Measurements from ENCODE around the gene WDR17.

- TF ChIP-seq CTCF (IDR thresholded peaks at IDR 0.05; ENCODE audit: control extremely low read depth in 1 of 3, insufficient read depth in 1 of 3, low read depth in 1 of 3, low read length in 3 of 3) = no peak
- no peak for TF ChIP-seq EP300 (IDR thresholded peaks at IDR 0.05; ENCODE audit: borderline replicate concordance in 1 of 2, low read depth in 2 of 2, low read length in 2 of 2)
- TF ChIP-seq SP2 (IDR thresholded peaks at IDR 0.05; ENCODE audit: low read length) = no peak
Observed at GRCh38 chr4:176031922-176032321, 33.7 kb upstream of the WDR17 start.
